Activated T-cell treated with anti-CD3 and anti-CD28 coated beads, Interleukin-2, amount 50 U/mL, for 4 hours (primary cell): ENCODE results near the gene SMARCAD1. TPM values are rescaled to one million over a fixed set of nuclear protein-coding genes. Genes with fewer than 3 reads are reported as not detected.
"Not testable (repeated sequence)": the region's sequence is repeated elsewhere in the genome, so short reads cannot be mapped to it uniquely, and the experiment has no call there.

Experiments
- ATAC-seq, 2 donors: fragments of 200-7000 bp; cut with Tn5 transposase; one replicate each; pipeline ENCODE4 v1.10.0; 2021
- DNase-seq: peaks from one replicate; pipeline ENCODE4 v3.0.0-alpha.2; 2020
- H3K27me3 Mint-ChIP-seq: one replicate; pipeline ENCODE4 v1.8.0; 2021; ENCODE audit warnings: low read depth, mixed read lengths
- H3K36me3 Mint-ChIP-seq: one replicate; pipeline ENCODE4 v1.8.0; 2022; ENCODE audit warnings: mixed read lengths; ENCODE audit not compliant: insufficient read depth
- H3K4me1 Mint-ChIP-seq: one replicate; pipeline ENCODE4 v1.8.0; 2021; ENCODE audit warnings: low read depth, mixed read lengths
- H3K4me3 Mint-ChIP-seq: one replicate; pipeline ENCODE4 v1.8.0; 2021; ENCODE audit warnings: mild to moderate bottlenecking, moderate library complexity, mixed read lengths
- H3K9me3 Mint-ChIP-seq: one replicate; pipeline ENCODE4 v1.8.0; 2021; ENCODE audit warnings: mixed read lengths
- total RNA-seq, 3 donors: library from RNA; stranded (reverse); gene quantifications; one replicate each; pipeline ENCODE4 v1.2.1, GENCODE V29; 2021

Gene SMARCAD1
- total RNA-seq, 3 donors from 2014 or later: 31.2 to 33.8 (median 33.2) TPM

- Mint-ChIP-seq H3K4me1 (peaks cover 11% of the 10 kb centered on the region), H3K4me3 (no peak overlapping the region), H3K36me3 (no peaks in the 10 kb centered on the region), H3K9me3 (no peaks in the 10 kb centered on the region), H3K27me3 (no peaks in the 10 kb centered on the region)
- no peak for DNase-seq
- no peak for ATAC-seq
Observed at GRCh38 chr4:94334476-94334875, 126.8 kb downstream of the SMARCAD1 start.

GRCh38 chr4:94334962-94335361, 127.3 kb downstream of the SMARCAD1 start:
- ATAC-seq: no peak
- no peaks in the 10 kb centered on the region for H3K27me3 Mint-ChIP-seq
- no peaks in the 10 kb centered on the region for H3K9me3 Mint-ChIP-seq
- no peak for DNase-seq
- H3K36me3 Mint-ChIP-seq: no peaks in the 10 kb centered on the region
- H3K4me1 Mint-ChIP-seq: peaks cover 15% of the 10 kb centered on the region
- H3K4me3 Mint-ChIP-seq: no peak overlapping the region

- no peak for ATAC-seq
- no peak for DNase-seq
- H3K4me3 Mint-ChIP-seq: no peak overlapping the region
- H3K9me3 Mint-ChIP-seq: no peaks in the 10 kb centered on the region
- no peaks in the 10 kb centered on the region for H3K36me3 Mint-ChIP-seq
- no peaks in the 10 kb centered on the region for H3K27me3 Mint-ChIP-seq
- H3K4me1 Mint-ChIP-seq: peaks cover 15% of the 10 kb centered on the region
Observed at GRCh38 chr4:94336303-94336702, 128.6 kb downstream of the SMARCAD1 start.

- H3K4me1 Mint-ChIP-seq: peaks cover 15% of the 10 kb centered on the region
- not testable (repeated sequence) for DNase-seq, H3K9me3 Mint-ChIP-seq, H3K4me3 Mint-ChIP-seq, H3K27me3 Mint-ChIP-seq, H3K36me3 Mint-ChIP-seq, ATAC-seq
Observed at GRCh38 chr4:94336791-94337190, 129.1 kb downstream of the SMARCAD1 start.

GRCh38 chr4:94338681-94339351, 131.2 kb downstream of the SMARCAD1 start:
- peaks cover 17% of the 10 kb centered on the region for H3K4me1 Mint-ChIP-seq
- no peaks in the 10 kb centered on the region for H3K27me3 Mint-ChIP-seq
- H3K4me3 Mint-ChIP-seq: peak overlapping the region; percentile 78
- peak; percentile 89 to 92 for ATAC-seq
- no peak for DNase-seq
- no peaks in the 10 kb centered on the region for H3K9me3 Mint-ChIP-seq
- no peaks in the 10 kb centered on the region for H3K36me3 Mint-ChIP-seq

GRCh38 chr4:94339779-94340178, 132.1 kb downstream of the SMARCAD1 start:
- H3K27me3 Mint-ChIP-seq: no peaks in the 10 kb centered on the region
- no peak for DNase-seq
- ATAC-seq: peak; percentile 38 to 44
- H3K4me1 Mint-ChIP-seq: peaks cover 17% of the 10 kb centered on the region
- H3K36me3 Mint-ChIP-seq: no peaks in the 10 kb centered on the region
- H3K9me3 Mint-ChIP-seq: no peaks in the 10 kb centered on the region
- peak overlapping the region; percentile 78 for H3K4me3 Mint-ChIP-seq

Other genes starting within 250 kb of the SMARCAD1 start
- under 1 TPM in 1 of 3 donors, not detected in 2; 0.14 TPM for gene HPGDS, start 135.0 kb downstream of the SMARCAD1 start, total RNA-seq
- gene PDLIM5, start 244.1 kb downstream of the SMARCAD1 start, total RNA-seq: 10 to 100 TPM; 23.2 to 26.8 (median 25.7) TPM